GM18498 (cell line): ENCODE results near the gene SCAF8.
"Not testable (repeated sequence)": the region's sequence is repeated elsewhere in the genome, so short reads cannot be mapped to it uniquely, and the experiment has no call there.

Experiments used
- ATAC-seq: cut with Tn5 transposase; IDR thresholded peaks from one replicate; pipeline ENCODE4 v1.9.1; 2021; ENCODE audit warnings: mild to moderate bottlenecking, moderate library complexity; ENCODE audit not compliant: unreplicated experiment

The SCAF8 gene, protein sequence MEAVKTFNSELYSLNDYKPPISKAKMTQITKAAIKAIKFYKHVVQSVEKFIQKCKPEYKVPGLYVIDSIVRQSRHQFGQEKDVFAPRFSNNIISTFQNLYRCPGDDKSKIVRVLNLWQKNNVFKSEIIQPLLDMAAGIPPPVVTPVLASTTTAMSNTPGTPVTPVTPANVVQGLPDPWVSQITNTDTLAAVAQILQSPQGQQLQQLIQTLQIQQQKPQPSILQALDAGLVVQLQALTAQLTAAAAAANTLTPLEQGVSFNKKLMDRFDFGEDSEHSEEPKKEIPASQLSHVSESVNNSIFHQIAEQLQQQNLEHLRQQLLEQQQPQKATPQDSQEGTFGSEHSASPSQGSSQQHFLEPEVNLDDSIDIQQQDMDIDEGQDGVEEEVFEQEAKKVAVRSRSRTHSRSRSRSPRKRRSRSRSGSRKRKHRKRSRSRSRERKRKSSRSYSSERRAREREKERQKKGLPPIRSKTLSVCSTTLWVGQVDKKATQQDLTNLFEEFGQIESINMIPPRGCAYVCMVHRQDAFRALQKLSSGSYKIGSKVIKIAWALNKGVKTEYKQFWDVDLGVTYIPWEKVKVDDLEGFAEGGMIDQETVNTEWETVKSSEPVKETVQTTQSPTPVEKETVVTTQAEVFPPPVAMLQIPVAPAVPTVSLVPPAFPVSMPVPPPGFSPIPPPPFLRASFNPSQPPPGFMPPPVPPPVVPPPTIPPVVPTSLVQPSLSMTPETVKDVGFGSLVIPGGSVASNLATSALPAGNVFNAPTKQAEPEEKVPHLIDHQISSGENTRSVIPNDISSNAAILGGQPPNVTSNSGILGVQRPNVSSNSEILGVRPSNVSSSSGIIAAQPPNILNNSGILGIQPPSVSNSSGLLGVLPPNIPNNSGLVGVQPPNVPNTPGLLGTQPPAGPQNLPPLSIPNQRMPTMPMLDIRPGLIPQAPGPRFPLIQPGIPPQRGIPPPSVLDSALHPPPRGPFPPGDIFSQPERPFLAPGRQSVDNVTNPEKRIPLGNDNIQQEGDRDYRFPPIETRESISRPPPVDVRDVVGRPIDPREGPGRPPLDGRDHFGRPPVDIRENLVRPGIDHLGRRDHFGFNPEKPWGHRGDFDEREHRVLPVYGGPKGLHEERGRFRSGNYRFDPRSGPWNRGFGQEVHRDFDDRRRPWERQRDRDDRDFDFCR (N-terminal part only)

DNA sequence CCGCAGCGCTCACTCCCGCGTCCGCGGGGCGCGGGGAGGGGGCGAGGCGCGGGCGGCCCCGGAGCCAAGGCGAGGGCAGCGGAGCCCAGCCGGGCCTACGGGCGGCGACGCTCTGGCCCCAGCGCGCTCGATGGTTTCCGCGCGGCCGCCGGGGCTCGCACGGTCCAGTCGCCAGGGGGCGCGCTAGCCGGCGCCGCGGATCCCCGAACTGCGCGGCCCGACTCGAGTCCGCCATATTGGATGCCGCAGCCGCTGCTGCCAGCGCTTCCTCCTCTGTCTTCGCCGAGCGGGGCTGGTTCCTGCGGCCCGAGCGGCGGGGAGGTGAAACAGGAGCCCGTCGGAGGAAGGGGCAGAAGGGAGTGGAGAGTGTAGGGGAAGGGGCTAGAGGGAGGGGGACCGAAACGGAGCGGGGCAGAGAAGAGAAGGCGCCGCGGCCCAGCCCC lies at the start of gene SCAF8:
Gene SCAF8, plus strand, starts transcription at position 234 of the 443 bp plus-strand sequence. CDS start 485 bp downstream, outside the sequence.
- ATAC-seq: peak; percentile 83

DNA sequence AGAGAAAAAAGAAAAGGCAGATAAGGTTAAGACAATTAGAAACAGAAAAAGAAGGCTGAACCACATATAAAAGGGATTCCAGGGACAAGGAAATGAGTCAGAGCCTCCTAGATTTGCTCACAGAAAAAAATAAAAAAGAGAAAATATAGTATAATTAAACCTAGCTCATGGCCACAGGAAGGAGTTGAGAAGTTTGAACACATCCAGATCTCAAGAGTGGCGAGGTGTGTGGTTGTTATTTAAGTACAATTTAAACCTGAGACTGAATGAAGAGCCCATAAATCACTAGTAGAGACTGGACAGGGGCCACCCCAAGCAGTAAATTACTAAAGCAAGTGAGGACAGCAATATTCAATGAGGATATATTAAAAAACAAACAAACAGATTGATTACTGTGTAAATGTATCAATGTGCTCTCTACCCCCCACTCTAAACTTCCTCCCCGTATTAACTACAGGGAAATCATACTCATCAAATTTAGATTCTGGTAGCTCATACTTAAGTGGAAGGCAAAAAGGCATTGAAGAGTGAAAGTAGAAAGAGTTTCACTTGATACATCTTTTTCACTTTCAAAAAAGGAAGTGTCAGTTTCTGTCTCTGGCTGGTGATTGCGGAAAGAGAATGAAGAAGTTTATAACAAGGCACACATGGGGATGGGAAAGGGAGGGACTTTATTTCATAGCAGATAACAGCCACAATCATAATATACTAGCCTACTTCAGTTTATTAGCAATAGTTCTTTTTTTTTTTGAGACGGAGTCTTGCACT lies 49.3 kb upstream of the SCAF8 start:
- ATAC-seq: peak; percentile 90

DNA sequence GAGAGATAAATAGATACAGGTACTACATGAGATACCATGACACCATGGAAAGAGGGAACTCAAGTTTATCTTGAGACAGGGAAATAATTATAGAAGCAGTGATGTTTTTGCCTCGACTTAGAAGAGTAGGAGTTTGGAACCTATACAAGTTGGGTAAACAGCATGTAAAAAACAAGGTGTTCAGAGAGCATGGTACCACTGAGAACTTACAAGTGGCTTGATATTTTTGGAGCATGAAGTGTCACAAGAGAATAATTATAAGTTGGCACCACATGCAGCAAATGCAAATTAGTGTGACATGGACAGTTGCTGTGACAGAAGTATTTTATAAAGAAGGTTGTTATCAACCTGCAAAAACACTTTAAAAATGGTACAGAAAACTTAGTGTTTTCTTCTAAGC lies 47.1 kb upstream of the SCAF8 start:
- ATAC-seq: no peak

DNA sequence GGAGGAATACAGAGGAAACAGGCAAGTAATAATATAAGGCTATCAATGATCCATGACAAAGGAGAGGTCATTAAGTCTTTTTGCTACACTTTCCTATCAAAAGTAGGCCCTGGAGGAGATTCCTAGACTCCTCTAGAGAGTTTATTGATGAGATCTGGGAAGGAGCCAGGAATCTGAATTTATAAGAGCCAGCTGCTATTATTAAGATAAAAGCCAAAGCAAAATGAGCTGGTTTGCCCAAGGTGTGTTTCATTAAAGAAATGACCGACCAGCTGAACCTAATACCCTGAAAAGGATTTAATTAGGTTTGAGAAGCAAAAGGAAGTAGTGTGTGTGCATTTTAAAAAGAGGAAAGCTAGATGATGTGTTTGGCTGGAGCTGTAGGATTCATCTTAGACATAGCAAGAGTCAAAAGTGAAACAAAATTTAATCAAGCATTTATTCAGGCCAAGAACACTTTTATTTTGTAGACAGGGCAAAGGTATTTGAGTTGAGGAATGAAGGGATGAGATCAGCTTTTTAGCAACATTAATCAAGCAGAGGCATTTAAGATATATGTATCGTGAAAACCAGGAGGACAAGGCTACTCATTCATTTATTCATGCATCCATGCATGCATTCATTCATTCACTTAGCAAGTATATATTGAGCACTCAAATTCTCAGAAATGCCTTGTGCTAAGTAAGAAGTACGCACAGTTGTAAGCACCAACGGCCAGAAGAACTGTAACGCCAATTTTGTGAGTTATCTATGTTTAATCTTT lies 43.5 kb upstream of the SCAF8 start:
- no peak for ATAC-seq

DNA sequence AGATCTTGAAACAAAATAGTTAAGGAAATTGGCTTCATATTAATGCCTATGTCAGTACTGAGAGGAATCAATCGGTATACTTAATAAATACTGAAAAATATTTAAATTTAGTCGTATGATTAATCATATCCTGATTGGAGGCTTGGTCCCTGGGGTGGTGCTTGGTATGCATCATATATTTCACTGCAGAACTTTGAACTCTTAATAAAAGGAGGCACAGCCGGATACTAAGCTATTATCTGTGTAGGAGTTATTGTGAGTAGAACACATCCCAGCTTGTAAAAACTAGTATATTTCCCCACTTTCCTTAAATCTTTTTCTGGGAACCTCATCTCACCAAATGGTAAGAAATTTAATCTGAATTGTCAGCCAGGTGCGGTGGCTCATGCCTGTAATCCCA lies 42.4 kb upstream of the SCAF8 start:
- no peak for ATAC-seq

DNA sequence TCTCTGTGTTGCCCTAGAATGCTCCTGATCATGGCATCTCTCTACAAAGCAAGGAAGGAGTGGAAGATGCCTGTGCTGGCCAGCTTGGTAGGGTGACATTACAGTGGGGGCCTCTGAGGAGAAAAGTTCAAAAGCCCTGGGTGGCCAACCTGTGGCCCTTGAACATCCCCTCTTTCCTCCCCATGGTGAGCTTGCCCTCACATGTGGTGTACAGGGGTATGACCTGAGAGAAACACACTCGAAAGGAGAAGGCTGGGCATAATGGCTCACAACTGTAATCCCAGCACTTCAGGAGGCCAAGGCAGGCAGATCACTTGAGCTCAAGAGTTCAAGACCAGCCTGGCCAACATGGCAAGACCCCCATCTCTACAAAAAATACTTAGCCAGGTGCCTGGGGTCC lies 36.6 kb upstream of the SCAF8 start:
- ATAC-seq: no peak

DNA sequence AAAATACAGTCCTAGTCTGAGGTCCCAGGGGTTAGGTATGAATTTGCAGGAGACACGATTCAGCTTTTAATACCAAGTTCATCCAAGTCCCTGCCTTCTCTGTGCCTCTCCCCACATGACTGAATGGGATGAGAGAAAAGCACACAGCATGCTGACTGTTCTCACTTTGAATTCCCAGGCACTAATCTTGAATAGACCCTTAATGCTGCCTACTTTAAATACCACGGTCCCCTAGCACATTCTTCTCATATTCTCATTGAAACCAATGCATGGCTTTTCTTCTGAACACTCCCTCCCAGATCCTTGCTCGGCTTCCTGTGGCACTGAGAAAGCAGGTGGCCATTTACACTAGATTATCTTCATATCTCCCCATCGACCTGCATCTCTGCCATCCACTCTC lies 30.1 kb upstream of the SCAF8 start:
- no peak for ATAC-seq

DNA sequence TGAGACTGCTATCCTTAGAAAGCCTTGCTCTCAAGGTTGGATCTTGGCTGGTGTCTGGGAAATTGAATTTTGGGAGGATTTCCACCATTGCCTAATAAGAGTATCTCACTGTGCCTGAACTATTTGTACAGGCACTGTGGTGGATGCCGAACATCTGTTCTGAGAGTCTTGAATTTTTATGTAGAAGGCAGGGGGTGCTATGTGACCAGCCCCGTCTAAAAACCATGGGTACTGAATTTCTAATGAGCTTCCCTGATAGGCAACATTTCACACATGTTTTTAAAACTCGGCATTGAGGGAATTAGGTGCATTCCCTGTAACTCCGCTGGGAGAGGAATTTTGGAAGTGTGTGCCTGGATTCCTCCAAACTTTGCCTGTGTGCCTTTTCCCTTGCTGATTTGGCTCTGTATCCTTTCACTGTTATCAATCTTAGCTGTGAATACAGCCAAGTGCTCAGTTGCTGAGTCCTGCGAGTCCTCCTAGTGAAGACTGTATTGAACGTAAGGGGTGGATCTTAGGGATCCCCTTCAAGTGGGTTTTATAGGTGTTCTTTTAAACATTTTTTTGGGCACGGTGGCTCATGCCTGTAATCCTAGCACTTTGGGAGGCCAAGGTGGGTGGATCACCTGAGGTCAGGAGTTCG lies 27.6 kb upstream of the SCAF8 start:
- ATAC-seq: no peak

DNA sequence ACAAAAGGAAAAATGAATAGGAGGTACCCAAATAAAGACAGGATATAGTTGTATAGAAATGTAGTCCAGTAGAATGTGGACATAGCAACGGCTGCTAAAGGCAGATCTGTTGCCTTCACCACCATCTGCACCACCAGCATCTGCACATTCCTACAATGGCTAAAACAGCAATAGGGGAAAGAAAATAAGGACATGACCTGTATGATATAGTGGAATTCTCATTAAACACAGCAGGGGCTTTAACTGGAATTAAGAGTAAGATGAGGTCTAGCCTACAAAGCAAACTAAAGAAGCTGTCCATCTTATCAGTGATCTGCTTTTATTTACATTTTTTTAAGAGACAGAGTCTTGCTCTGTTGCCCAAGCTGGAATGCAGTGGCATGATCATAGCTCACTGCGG lies 26.8 kb upstream of the SCAF8 start:
- no peak for ATAC-seq

DNA sequence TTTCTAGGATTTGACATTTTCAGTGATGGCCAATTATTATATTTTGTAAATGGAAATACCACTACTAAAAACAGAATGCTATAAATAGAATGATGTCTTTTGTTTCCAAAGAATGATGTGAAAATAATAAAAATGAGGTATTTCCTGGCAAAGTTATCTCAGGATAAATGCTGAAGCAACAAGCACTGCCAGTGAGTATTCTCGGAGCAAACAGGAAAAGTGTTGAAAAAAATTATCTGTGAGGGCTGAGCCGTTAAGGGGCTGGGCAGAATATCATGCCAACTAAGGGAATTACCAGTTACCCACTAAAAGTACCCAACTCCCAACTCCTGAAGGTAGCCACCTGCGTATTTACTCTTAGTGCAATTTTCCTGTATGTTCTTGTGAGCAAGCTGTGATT lies 23.6 kb upstream of the SCAF8 start:
- no peak for ATAC-seq

DNA sequence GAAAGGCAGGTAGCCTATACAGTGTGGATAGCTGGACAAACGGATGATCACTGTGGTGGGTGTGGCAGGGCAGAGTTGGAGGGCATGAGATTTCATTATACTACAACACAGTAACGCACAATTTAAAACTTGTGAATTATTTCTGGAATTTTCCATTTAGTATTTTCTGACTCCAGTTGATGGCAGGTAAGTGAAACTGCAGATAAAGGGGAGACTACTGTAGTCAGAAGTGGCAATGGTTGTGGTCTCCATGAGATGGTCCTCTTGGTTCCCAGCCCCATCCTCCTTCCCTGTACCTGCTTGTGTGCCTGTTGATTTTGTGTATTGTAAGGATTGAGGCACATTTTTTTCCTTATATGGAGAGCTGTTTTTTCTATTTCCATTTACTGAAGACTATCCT lies 22.5 kb upstream of the SCAF8 start:
- ATAC-seq: no peak

DNA sequence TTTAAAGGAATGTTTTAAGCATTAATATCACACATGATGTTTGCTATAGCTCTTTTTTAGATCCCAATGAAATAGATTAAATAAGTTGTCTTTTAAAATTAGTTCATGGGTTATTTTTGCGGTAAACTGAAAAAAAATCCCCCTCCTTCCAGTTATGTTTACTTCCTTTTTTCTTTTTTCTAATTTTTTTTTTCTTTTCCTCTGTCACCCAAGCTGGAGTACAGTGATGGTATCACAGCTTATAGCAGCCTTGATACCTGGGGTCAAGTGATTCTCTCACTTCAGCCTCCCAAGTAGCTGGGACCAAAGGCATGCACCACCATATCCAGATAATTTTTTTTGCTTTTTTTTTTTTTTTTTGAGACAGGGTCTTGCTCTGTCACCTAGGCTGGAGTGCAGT lies 17.8 kb upstream of the SCAF8 start:
- ATAC-seq: no peak

DNA sequence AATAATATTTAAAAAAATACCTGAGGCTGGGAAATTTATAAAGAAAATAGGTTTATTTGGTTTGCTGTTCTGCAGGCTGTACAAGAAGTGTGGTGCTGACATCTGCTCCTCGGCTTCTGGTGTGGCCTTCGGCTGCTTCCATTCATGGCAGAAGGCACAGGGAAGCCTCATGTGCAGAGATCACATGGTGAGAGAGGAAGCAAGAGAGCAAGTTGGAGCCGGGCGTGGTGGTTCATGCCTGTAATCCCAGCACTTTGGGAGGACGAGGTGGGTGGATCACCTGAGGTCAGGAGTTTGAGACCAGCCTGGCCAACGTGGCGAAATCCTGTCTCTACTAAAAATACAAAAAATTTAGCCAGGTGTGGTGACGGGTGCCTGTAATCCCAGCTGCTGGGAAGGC lies 16.9 kb upstream of the SCAF8 start:
- ATAC-seq: not testable (repeated sequence)

DNA sequence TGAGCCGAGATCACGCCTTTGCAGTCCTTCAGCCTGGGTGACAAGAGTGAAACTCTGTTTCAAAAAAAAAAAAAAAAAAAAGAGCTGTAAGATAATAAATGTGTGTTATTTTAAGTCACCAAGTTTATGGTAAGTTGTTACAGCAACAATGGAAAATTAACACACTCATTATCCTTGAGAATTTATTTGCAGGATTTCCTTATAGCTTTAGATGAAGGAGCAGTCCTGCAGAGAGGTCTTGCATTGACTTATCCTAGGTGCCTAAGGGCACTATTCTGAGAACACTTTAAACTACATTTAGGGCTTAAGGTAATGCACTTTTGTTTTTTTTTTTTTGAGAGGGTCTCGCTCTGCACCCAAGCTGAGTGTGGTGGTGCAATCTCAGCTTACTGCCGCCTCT lies 13.8 kb upstream of the SCAF8 start:
- ATAC-seq: no peak

DNA sequence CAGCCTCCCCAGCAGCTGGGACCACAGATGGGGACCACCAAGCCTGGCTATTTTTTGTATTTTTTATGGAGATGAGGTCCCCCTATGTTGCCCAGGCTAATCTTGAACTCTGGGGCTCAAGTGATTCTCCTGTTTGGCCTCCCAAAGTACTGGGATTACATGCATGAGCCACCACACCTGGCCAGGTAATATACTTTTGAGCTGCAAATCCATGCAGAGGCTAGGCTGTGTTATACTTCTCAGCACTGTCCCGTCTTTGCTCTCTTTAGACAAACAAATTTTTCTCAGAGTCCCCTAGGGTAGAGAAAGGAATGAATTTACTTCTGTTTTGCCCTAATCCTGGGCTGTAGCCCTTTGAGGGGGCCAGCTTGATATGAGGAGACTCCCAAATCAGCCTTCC lies 13.4 kb upstream of the SCAF8 start:
- no peak for ATAC-seq

DNA sequence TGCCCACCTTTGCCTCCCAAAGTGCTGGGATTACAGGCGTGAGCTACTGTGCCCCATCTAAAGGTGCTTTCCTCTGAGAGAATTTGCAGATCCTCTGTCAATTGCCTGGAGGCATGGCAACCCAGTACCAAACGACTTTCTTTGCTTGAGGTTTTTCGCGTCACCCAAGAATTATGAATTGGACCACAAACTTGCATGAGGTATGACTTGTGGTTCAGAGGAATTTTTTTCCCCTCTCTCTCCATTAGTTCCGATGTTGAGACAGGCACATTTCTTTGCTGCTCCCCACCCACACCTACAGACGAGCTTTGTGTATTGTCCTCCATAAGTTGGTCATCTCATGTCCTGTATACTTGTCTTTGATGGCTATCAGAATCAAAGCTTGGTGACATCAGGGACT lies 11.8 kb upstream of the SCAF8 start:
- no peak for ATAC-seq

DNA sequence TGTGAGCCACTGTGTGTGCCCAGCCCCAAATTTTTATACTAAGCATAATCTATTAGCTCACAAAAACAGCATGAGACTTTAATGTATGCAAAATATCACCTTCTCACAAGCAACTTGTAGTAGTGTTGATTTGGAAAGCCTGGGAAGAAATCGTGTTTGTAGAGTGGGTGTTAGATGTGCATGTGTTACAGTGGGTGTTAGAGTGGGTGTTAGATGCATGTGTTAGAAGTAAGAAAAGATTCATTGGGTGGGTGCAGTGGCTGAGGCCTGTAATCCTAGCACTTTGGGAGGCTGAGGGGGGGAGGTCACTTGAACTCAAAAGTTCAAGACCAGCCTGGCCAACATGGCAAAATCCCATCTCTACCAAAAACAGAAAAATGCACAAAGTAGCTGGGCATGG lies 6.3 kb upstream of the SCAF8 start:
- no peak for ATAC-seq

DNA sequence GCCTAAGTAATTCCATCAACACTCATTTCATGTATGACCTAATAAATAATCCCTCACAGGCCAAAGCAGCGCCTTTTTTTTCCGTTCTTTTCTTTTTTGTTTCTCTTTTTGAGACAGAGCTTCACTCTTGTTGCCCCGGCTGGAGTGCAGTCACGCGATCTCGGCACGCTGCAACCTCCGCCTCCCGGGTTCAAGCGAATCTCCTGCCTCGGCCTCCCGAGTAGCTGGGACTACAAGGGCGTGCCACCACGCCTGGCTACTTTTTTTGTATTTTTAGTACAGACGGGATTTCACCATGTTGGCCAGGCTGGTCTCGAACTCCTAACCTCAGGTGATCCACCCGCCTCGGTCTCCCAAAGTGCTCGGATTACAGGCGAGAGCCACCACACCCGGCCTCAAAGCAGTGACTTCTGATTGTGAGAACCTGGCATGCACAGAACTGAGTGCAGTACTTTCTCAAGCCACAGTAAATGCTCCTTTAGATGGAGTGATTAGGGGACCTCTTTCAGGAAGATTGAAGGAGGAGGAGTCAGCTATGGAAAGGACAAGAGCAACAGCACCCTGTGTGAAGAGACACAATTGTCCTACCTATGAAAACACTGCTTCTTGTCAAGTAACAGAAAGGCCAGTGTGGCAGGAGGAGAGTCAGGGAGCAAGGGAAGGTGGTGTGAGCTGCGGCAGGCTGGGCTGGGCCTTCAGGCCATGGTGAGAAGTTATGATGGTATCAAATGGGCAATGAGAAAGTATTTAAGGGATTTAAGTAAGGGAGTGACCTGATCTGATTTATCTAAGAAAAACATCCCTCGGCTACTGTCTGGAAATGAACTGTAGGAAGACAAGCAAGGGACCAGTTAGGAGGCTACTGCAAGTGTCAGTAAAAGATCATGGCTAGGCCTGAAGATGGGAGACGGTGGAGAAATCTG lies 1.7 kb upstream of the SCAF8 start:
- ATAC-seq: no peak
